Measurements from ENCODE around the gene ROBO1.

Gene ROBO1

DNA sequence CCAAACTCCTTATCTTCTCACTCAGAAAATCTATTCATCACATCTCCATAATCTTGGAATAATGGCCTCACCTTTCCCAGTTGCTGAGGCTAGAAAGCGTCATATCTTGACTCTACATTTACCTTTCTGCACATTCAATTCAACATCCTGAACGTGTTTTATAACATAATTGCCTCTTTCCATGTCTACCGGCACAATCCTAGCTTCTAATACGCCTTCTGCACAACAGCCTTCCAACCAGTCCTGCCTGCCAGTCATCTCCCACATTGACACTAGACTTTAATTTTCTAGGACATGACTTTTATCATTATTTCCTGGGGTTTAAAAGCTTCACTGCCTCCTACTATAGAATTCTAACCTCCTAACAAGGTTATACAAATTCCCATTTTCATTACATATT is 906.6 kb downstream of the ROBO1 start:
- no peak for DNase-seq

DNA sequence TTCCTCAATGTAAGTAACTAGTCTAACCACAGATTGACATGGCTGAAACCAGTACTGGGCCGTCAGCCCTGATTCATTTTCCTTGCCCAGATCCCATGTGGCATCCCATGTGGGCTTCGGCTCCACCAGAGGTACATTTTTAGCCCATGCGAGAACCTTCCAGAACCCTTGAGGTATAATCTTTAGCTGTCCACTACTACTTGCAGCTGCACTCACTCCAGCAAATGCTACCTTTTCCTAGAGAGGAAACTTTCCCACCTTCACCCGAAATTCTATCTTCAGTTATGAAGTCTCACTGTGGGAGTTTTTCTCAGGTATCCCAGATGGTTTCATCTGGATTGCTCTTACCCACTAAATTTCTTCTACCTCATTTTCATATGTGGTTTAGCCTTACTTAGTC is 907.2 kb downstream of the ROBO1 start:
- no peak for DNase-seq

DNA sequence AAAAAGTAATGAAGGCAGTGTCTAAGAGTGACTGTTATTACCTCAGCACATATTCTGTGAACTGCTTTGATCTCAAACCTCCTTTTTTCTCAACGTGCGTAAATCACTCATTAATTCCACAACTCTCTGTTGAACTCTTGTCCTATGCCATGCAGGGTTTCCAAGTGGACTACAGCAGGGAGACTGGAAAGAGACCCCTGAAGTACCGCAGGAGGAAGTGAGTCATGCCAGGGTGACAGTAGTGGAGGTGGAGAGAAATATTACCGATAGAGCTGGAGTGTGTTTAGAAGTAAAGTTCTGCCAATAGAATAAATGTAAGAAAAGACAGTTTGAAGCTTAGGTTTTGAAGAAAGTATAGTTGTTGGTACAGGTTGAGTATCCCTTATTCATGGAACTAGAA is 908.9 kb downstream of the ROBO1 start:
- DNase-seq = no peak

DNA sequence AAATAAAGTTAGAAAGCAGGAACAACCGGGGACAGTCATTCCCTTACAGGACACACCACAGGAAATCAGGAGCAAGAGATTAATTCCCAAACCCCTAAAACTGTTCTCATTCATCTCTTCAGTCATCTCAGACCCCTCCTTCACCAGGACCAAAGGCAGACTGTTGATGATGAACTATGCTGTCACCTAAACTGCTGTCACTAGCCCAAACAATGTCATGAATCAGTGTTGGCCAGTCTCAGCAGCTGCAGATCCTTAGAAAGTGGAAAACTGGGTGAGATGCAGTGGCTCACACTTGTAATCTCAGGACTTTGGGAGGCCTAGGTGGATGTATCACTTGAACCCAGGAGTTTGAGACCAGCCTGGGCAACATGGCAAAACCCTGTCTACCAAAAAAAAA is 909.6 kb downstream of the ROBO1 start:
- DNase-seq = no peak

DNA sequence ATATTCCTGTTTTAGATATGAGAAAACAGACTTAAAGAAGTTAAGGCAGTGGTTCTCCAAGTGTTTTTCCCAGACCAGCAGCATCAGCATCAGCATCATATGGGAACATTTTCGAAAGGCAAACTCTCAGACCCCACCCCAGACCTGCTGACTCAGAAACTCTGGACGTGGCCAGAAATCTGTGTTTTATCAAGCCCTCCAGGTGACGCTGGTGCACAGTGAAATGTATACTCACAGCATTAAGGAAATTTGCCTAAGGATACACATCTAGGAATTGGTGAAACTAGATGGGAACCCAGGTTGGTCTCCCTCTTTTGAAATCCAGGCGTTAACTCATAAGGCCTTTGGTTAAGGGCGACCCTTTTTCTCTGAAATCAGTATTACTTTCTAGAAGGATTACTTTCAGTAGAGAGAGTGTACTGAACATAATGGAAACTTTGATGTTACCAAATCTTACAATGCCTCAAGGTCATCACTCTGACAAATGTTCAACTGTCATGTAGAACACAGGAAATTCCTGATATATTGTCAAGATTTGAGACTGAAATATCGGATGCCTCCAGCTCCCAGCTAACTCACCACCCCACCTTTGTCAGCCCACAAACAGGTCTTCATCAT is 910.2 kb downstream of the ROBO1 start:
- DNase-seq = no peak

DNA sequence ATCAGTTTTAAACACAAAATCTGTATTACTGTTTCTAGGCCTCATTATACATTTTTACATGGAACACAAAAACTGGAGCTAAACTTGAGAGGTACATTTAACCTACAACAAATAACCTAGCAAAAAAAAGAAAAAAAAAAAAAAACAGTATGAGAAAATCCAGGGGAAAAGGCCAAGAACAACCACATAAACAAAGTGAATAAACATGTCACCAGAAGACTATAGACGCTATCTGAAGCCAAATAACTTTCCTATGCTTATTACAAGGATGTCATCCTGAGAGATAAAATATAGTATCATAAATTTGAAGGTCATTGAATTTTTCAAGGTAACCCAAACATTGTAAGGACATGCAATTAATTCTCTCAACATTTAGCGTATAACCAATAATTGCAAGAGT is 911.6 kb downstream of the ROBO1 start:
- no peak for DNase-seq

DNA sequence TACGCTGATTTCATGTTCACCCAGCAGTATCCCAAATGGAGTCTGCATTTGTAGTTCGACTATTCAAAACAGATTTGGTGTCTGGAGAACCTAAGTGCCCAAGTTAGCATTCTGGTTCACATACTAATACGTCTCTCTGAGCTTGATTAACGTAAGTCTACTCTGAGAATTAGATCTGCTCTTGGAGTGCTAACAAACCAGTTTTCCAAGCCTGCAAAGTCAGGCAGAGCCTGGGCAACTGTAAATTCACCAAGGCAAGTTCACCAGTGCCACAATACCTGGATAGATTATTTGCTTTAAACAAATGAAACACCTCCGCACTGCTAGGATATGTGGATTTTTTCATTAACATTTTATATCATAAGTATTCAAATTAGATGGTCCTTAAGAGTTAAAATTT is 912.6 kb downstream of the ROBO1 start:
- no peak for DNase-seq

DNA sequence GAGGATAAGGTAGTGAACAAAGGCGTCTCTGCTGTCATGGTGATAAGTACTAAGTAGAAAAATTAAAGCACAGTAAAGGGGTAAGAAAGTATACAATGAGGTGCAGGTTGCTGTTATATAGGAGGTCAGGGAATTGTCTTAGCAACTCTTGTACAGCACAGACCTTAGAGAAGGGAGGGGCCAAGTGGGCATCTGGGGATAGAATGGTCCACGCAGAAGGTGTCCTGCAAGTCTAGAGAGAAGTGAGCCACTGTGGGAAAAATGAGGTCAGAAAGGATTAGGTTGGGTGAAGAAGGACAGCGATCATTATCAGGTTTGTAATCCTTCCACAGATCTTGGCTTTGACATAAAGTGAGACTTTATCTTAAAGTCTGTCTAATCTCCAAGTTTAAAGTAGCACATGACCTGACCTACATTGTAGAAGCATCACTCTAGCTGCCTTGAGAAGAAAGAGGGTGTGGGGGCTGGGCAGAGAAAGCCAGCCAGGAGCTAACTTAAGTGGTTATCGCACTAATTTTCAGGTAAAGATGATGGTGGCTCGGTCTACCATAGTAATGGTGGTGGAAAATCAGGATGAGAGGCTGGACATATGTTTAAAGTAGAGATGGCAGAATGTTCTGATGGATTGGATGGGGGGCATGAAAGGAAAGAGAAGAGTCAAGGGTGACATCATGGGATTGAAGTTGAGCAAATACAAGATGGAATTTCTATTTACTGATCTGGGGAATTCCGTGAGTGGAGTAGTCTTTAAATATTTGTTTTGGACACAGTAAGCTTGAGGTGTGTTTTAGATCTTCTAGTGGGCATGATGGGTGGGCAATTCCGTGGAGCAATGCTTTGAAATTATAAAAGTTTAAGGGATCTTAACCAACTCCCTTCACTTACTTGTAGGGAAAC is 919.2 kb downstream of the ROBO1 start:
- no peak for DNase-seq

DNA sequence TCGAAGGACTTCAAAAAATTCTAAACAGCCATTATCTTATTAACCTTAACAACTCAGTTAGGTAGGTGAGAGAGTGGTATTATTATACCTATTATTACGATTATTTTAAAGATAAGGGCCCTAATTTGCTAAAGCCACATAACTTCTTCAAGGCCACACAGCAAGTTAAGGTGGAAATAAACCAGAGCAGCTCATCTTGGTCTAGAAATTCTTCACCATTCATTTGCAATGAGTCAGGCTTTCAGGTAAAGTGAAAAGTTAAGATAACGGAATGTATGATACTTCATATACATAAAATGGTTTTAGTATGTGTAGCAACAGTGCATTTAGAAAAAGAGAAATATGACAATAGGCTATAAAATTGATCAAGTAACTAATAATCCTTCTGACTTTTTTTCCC is 920.2 kb downstream of the ROBO1 start:
- no peak for DNase-seq

DNA sequence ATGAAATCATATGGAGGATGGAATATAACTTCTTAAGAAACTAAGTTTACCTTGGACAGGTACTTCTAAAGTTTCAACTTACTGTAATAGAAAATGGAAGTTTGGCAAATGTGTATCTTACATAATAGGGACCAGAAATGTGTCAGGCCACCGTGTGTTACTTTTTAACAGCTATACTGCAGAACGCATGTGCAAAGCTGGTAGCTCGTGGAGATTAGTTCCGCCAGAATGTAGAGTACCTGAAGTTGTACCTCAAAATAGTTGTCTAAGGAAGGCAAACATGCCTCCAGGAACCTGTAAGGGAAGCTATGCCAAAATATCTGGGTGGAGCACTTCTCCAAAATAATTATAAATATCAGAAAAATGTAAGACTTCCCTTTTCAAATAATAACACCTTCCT is 920.6 kb downstream of the ROBO1 start:
- no peak for DNase-seq

DNA sequence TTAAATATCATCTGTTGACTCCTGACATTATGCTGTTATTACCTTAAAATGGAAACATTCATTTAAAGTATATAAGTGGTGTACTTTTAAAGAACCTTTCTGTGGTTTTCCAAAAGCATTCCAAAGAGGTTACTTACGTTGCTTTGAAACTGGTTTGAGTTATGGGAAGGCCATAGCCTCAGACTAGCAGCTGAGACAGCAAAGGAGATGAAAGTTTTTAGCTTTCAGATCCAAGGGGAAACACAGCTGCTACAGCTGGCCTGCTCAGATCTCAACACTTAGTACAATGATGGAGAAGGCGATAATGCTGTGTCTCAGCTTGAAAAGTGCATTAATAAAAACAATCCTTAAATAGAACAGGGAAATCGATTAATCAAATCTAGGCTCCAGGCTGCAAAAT is 921.1 kb downstream of the ROBO1 start:
- DNase-seq = no peak

DNA sequence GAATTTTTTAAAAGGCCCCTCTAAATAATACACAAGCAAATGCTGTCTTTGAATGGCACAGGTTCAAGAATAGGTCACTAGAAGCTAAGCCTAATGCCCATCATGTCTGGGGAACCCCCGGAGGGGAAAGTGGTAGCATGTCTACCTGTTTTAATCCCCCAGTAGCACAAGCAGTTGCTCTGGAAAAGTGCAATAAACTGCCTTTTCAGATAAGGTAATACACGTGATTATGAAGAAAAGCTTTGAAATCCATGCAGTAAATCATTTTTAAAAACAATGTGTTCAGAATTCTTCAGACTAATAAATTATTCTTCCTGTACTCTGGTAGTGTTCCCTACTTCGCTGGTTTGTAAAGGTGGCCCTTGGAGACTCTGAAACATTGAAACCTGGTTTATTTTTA is 922.2 kb downstream of the ROBO1 start:
- no peak for DNase-seq

DNA sequence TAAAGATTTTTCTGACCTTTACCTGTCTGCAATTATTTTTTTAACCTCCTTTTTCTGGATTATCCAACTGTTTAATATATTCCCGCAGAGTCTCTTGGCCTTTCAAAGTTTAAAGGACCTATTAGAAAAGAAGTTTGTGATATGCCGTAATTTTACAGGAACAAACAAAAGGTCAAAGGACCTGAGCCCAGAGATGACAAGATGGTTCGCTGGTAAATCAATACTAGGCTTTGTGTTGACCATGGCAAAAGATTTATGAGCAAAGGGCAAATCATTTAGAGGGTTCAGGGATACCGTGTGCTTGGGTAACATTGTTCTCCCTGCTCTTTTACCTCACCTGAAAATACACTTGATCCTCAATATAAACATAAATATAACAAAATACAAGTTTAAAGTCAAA is 923.5 kb downstream of the ROBO1 start:
- DNase-seq = no peak

DNA sequence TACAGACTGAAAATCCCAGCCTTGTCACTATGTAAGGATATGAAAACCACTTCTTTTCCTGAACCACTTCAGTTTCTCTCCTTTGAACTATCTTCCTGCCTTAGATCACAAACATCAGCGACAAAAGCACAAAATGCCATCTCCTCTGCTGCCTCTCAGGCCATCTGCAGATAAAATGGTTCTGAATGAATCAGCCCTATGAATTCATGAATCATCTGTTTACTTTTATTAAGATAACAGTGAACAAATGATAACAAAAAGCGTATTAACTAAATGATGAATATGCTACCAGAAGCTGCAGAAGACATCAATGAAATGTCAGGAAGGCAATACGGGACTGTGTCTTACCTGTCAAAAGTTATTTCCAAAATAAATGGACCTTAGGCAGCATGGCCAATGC is 928.1 kb downstream of the ROBO1 start:
- no peak for DNase-seq

DNA sequence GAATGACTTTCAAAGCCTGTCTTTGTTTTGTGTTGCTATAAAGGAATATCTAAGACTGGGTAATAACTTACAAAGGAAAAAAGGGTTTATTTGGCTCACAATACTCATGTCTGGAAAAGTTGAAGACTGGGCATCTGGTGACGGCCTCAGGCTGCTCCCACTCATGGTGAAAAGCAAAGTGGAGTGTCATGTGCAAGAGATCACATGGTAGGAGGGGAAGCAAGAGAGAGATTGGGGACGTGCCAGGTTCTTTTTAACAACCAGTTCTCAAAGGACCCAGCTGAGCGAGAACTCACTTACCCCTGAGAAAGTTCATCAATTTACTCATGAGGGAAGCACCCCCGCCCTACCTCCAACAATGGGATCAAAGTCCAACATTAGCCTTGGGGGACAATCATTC is 929.4 kb downstream of the ROBO1 start:
- DNase-seq = no peak

DNA sequence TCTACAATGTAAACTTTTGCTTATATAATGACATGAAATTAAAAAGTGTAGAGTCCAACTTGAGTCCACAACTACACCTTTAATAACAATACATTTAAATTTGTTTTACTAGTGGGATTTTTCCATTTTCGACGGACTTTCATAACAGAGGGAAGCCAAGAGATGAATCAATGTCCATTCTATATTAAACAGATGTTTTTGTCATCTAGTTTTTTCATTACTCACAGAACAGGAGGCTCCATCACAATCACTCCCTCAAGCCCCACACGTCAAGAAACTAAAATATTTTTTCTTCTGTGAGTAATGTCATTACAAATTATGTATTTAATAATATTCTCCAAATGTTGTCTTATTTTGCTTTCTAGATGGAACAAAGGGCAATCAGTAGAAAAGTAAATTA is 932.9 kb downstream of the ROBO1 start:
- no peak for DNase-seq

DNA sequence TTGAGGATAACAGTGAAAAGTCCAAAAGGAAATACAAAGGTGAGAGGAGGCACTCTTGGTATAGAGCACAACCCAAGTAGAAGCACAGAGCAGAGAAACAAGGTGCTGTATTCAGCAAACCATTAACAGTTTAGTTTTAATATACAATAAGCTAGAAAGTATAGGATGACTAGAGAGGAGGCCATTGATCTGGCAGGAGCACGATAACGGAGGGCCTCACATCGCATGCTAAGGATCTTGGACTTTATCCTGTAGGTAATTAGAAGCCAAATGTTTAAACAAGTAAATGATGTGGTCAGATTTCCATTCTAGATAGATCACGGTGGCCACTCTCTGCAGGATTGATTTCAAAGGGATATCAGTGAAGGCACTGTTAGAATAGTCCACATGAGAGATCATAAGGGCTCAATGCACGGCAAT is 935.0 kb downstream of the ROBO1 start:
- no peak for DNase-seq

DNA sequence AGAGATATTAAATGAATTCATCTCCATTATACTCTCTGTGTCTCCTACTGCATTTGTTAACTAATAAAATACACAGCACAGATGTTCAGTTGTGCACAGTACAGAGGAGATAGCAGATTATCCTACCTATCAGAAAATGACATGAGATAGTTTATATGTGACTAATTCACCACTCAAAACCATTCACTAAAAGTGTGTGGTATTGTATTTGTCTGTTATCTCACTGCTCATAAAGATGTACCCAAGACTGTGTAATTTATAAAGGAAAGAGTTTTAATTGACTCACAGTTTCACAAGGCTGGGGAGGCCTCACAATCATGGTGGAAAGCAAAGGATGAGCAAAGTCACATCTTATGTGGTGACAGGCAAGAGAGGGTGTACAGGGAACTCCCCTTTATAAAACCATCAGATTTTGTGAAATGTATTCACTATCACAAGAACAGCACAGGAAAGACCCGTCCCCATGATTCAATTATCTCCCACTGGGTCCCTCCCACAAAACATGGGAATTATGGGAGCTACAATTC is 936.3 kb downstream of the ROBO1 start:
- DNase-seq = no peak

DNA sequence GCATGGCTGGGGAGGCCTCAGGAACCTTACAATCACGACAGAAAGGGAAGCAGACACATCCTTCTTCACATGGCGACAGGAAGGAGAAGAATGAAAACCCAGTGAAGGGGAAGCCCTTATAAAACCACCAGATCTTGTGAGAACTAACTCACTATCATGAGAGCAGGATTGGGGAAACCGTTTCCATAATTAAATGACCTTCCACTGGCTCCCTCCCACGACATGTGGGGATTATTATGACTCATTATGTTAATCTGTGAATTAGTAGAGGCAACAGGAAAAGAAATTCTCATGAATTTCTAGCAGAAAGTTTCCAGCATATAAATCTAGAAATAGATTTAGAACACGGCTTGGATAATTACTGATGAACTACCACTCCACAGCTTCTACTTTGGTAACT is 937.3 kb downstream of the ROBO1 start:
- no peak for DNase-seq

DNA sequence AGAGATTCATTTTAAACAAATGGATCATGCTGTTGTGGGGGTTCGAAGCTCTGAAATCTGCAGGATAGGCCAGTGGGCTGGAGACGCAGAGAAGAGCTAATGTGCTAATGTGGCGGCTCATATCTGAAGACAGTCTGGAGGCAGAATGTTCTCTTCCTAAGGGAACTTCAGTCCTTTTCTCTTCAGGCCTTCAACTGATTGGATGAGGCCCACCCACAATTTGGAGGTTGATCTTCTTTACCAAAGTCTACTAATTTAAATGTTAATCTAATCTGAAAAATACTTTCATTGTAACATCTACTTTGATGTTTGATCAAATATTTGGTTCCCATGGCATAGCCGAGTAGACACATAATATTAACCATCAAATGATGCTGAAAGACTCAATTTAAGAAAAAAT is 940.2 kb downstream of the ROBO1 start:
- DNase-seq = no peak

DNA sequence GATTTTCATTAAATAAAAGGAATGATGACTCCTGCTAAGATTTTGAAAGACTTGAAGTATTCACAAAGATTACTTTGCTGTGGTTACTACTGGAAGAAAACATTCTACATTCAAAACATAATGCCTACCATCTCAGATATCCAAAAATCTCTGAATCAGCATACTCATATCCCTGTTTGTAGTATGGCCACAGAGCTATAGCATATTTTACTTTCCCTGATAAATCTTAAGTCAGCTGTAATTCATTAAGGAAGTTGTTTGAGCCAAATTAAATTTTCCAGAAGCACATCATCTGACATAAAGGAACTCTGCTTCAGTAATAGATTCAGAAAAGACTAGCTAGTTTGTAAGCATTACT is 942.0 kb downstream of the ROBO1 start:
- no peak for DNase-seq

DNA sequence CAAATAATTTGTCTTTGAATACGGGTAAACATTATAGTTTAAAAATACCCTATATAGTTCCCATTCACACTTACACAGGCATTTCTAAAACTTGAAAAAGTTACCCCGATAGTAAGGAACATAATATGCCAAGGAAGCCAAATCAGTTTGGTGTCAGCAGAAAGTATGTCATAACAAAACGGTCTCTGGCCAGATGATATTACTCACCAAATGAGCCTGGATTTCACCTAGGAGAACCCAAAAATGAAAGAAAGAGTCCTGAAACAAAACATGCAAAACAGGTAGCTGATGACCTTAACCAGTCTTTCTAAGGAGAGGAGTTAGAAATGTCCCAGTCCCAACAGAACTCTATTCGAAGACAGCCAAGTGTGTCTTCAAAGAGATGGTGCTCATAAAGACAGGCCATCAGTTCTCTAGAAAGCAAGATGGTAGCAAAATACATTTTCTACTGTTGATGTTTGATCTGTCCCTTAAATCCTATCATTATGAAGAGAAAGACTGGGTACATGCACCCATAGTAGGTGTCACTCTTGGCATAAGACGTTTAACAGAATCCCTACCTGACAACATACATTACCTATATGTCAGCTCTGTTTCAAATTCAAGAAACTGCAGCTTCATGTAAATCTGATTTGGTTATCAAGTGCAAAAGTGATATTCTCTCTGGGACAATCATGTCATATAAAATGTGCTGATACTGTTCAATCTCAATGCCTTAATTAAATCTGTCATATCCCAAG is 942.5 kb downstream of the ROBO1 start:
- no peak for DNase-seq

DNA sequence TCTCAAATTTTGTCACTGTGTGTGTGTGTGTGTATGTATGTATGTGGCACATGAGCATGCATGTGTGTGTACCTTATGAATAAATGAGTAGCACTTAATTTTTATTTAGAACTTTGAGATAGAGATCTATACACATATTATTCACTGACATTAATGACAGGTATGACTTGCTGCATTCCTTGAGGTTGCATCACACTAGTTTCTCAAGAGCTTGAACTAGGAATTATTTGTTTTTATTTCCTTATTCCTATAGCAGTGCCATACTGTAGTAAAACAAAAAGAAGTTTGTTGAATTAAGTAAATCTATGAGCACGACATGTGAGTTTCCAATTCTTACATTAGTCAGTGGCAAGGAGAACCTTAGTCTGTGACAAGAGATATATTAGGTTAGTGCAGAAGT is 943.9 kb downstream of the ROBO1 start:
- no peak for DNase-seq

DNA sequence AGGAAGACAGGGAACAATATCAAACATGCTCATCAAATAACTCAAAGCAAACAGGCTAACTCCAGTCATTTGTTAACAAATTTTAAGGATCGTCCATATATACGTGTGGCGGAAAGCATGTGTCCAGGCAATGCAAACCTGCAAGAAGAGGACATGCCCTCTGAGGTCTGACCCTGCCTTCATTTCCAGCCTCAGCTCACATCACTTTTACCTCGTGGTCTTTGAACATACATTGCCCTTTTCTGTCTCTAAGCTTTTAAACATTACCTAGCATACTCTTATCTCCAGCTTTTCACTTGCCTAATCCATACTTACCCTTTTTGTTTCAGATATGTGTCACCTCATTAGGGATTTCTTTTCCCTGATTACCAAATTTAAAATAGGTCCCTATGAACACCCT is 944.4 kb downstream of the ROBO1 start:
- DNase-seq = no peak

Data from RPMI8226 (cell line).